ACHN (cell line): ENCODE results near the gene PTDSS2.

Source experiments
- DNase-seq: peaks from one replicate; pipeline ENCODE4 v3.0.0-alpha.2; 2015
- in situ Hi-C: cut with HindIII; loops from 2 replicates; pipeline ENCODE4 v1.10.0; 2017; ENCODE audit warnings: low sequenced_read_pairs, low pct_ligation_motif_present, low pct_unique_long_range_greater_than_20kb

PTDSS2 gene

GRCh38 chr11:532986-533585 lies 83.0 kb downstream of the PTDSS2 start:
- no peak for DNase-seq
- in situ Hi-C loops, result no loop called here

DNA sequence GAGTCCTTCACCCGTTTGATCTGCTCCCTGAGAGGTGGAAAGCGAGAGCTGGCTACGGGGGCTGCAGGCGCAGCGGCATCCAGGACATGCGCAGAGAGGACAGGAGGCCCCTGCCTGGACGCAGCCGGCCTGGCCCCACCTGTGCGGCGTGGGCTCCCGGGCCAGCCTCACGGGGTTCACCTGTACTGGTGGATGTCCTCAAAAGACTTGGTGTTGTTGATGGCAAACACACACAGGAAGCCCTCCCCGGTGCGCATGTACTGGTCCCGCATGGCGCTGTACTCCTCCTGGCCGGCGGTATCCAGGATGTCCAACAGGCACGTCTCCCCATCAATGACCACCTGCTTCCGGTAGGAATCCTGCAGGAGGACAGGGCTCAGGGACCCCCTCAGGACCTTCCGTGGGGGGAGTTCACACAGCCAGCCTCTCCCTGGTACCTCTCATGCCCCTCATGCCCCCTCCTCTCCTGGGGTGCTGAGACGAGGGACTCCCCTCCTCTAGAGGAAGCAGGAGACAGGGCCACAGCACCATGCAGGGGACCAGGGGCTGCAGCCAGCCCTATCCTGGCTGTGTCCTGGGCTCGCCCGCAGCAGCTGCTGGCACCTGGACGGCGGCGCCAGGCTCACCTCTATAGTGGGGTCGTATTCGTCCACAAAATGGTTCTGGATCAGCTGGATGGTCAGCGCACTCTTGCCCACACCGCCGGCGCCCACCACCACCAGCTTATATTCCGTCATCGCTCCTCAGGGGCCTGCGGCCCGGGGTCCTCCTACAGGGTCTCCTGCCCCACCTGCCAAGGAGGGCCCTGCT lies 83.7 kb downstream of the PTDSS2 start:
- in situ Hi-C loops, result no loop called here
- DNase-seq, result no peak

DNA sequence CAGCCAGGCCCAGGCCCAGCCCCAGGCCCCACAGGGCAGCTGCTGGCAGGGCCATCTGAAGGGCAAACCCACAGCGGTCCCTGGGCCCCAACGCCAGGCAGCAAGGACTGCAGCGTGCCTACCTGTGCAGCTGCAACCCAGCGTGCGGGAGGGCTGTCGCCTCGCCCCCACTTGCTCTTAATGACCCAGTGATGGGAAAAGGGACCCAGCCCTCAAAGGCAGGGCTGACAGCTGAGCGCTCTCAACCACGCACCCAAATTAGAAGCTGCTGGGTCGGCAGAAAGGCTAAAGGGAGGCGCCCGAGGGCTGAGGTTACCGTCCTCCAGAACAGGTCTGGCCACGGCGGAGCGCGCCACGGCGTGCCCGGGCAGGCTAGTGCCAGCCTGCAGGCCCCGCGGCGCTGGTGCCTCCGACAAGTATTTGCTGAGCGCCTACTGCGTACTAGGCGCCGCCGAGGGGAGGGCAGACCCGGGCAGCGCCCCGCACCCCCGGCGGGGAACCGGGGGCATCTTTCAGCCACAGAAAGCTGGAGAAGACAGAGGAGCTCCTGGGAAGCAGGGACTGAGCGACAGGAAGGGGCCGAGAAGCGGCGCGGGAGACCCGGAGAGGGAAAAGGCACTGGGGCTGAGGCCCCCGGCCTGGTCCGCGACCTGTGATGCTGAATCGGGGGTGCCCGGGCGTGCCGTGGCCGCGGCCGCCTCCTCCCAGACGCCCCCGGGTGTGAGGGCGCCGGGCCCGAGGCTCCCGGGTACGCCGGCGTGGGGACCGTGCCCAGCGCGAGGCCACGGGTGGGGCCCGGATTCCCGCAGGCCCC lies 84.5 kb downstream of the PTDSS2 start:
- peak; percentile 14 for DNase-seq
- in situ Hi-C loops, result no loop called here

GRCh38 chr11:535210-535518 lies 85.1 kb downstream of the PTDSS2 start:
- in situ Hi-C loops, result no loop called here
- no peak for DNase-seq

DNA sequence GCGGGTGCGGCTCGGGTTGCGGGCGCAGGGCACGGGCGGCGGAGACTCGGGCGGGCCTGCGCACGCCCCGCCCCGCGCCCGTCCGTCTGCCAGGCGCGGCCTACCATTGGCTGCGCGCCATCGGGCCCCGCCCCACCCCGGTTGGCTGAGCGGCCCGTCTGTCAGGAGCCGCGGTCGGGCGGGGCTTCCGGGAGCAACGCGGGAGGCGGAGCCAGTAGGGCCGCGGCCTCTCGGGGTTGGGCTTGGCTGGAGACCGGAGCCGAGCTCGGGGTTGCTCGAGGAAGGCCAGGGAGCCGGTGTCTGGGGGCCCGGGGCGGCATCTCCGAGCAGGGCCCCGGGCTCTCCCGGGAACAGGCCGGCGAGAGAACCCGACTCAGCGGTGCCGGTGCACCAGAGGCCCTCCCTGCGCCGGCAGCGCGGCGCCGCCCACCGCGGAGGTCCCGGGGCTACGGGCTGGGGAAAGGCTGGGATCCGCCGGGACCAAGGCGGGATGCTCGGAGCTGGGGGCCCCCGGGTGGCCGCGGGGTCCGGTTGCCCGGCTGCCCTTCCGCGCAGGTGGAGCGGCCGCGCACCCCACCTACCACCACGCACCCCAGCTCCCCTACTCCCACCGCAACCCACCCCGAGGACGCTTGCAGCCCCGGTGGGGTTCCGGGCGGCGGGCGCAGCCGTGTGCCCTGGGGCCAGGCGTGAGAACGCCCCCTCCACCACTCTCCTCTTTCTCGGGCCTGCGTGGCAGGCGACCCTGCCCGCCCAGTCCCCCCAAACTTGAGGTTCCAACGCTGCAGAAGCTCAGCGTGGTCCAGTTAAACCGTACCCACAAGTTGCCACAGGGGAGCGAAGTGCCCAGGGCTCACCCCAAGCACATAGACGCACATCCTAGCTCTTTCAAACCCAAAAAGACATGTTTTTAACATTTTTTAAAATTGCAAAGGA lies 85.7 kb downstream of the PTDSS2 start, which contains the start of gene HRAS:
HRAS (minus strand) TSS at position 58 of the 936 bp plus-strand sequence.
- peak; percentile 91 for DNase-seq
- in situ Hi-C loops, result no loop called here

GRCh38 chr11:536841-537621 lies 87.0 kb downstream of the PTDSS2 start, which contains the start of gene LRRC56:
Gene LRRC56 (plus strand): TSS chr11:537527. CDS start chr11:540685, 3,158 bp downstream.
- in situ Hi-C loops, result no loop called here
- DNase-seq, result no peak

GRCh38 chr11:537622-538430 lies 87.7 kb downstream of the PTDSS2 start:
- in situ Hi-C loops, result no loop called here
- DNase-seq, result no peak

- no peak for DNase-seq
- in situ Hi-C loops, result no loop called here
These were observed 88.5 kb downstream of the PTDSS2 start for GRCh38 chr11:538431-539051.

- in situ Hi-C loops, result no loop called here
- no peak for DNase-seq
These were observed 89.9 kb downstream of the PTDSS2 start for GRCh38 chr11:539971-540481.
